NB4 (cell line): ENCODE measurements around the gene CTNNA3.

ENCODE experiments used
- DNase-seq: peaks from one replicate; pipeline ENCODE4 v3.0.0; 2010; ENCODE audit warnings: low read depth
- H3K4me3 ChIP-seq: one replicate; pipeline ENCODE4 v1.5.1; 2011; ENCODE audit warnings: mild to moderate bottlenecking, low read depth, low read length, moderate library complexity
- MAX ChIP-seq: IDR thresholded peaks from 2 replicates; pipeline ENCODE4 v1.6.1; 2011; ENCODE audit warnings: low read depth, low read length
- MYC ChIP-seq: IDR thresholded peaks from 2 replicates; pipeline ENCODE4 v1.6.1; 2011; ENCODE audit warnings: low read depth, low read length
- POLR2A ChIP-seq: IDR thresholded peaks from 2 replicates; pipeline ENCODE4 v1.6.1; 2011; ENCODE audit warnings: mild to moderate bottlenecking; ENCODE audit not compliant: insufficient read length; ENCODE audit errors: extremely low read depth
- TF ChIP-seq, protein P1 (sequence below): IDR thresholded peaks from one replicate; pipeline ENCODE4 v1.5.1; 2012; ENCODE audit warnings: low read depth, low read length

The CTNNA3 gene

DNA sequence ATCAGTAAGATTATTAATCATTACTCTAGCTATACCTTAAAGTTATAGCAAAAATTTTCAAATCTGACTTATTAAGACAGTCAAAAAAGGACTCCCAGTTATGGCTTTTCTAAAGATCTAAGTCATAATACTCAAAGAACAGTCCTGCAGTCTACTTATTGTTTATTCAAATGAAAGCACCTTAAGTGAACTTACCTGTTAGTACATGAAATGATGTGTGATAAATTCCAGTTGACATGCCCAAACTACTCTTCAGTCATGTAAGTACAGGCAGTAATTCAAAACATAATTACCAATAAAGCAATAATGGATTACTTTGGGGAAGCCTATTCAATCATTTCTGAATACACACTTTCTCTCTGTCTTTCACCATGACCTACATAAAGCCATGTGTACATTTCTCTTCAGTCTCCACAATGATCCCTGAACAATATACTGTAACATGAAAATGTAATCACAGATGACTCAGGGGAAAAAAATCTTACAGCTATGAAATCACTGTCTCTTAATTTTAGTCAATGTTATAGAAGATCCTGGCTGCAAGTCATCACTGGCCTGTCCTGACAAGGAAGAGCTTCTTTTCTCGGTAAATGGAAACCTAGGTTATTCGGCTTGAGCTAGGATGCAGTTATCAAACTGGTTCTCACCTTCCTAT, 1190.9 kb downstream of the CTNNA3 start:
- H3K4me3 ChIP-seq: no peak overlapping the region
- TF ChIP-seq, protein P1, sequence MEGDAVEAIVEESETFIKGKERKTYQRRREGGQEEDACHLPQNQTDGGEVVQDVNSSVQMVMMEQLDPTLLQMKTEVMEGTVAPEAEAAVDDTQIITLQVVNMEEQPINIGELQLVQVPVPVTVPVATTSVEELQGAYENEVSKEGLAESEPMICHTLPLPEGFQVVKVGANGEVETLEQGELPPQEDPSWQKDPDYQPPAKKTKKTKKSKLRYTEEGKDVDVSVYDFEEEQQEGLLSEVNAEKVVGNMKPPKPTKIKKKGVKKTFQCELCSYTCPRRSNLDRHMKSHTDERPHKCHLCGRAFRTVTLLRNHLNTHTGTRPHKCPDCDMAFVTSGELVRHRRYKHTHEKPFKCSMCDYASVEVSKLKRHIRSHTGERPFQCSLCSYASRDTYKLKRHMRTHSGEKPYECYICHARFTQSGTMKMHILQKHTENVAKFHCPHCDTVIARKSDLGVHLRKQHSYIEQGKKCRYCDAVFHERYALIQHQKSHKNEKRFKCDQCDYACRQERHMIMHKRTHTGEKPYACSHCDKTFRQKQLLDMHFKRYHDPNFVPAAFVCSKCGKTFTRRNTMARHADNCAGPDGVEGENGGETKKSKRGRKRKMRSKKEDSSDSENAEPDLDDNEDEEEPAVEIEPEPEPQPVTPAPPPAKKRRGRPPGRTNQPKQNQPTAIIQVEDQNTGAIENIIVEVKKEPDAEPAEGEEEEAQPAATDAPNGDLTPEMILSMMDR: no peak
- TF ChIP-seq MAX: no peak
- no peak for TF ChIP-seq POLR2A
- TF ChIP-seq MYC: no peak

DNA sequence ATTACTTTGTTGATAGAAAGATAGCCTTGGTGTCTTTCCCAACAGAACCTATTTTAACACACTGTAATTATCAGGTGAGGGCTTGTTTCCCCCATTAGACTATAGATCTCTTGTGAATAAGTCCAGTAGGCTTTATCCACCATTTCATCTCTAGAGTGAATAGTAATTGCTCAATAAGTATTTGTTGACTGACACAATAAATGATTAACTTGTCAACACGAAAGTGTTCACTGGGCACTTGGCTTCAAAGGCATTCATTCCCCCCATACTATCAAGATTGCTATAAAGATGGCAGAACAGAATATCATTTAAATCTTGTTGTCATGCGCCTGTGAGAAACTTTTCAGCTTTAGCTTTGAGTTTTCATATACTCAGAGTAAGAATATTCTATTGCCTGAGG, 1194.6 kb downstream of the CTNNA3 start:
- TF ChIP-seq, protein P1: no peak
- TF ChIP-seq MAX (no peak), MYC (no peak), POLR2A (no peak)
- no peak overlapping the region for H3K4me3 ChIP-seq
- DNase-seq: no peak

More for the DNA sequence above, 1190.9 kb downstream of the CTNNA3 start:
- DNase-seq: no peak

GRCh38 chr10:66483966-66484365, 1212.0 kb downstream of the CTNNA3 start:
- no peak overlapping the region for H3K4me3 ChIP-seq
- TF ChIP-seq MYC: no peak
- TF ChIP-seq, protein P1: no peak
- no peak for TF ChIP-seq MAX
- no peak for TF ChIP-seq POLR2A
- no peak for DNase-seq

DNA sequence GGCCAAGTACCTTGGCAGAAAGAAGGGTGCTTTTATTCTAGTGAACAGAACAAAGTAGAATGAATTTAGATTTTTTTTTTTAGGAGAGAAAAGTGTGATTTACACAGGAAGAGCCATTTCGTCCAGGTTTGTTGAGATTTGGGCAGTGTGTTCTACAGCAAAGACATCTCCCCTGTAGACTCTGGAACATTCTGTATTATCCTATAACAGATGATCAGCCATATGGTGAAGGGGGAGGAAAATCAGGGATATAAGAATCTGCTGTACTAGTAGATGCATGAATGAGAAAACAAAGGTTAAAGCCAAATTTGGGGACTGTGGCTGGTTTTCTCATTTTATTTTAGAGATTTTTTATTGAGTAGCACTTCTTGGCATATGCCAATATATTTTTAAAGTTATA, 1223.8 kb downstream of the CTNNA3 start:
- H3K4me3 ChIP-seq: no peak overlapping the region
- TF ChIP-seq, protein P1: no peak
- TF ChIP-seq MAX (no peak), MYC (no peak), POLR2A (no peak)
- DNase-seq: no peak

DNA sequence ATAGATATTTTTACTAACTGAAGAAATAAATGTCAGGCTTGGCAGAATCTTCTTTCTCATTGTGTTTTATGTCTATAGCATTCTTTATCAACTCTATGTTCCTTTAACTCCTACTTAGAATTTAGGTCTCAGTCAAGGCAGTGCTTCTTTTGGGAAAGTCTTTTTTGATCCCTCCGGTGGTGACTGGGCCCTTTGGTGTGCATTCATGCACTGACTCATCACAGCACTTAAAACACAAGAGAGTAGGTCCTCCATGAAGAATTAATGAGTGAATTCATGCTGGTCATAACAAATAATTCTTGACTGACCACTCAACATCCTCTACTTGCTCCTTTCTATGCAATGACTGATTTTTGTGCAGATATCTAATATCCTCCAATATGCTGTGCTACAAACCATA, 1229.0 kb downstream of the CTNNA3 start:
- DNase-seq: no peak
- H3K4me3 ChIP-seq: no peak overlapping the region
- TF ChIP-seq, protein P1: no peak
- TF ChIP-seq MYC (no peak), MAX (no peak), POLR2A (no peak)
